GM12878 (cell line): ENCODE measurements around the gene PCSK5. TPM values are rescaled to one million over a fixed set of nuclear protein-coding genes. Genes with fewer than 3 reads are reported as not detected.

Source experiments
- ATAC-seq: fragments of 200-7000 bp; cut with Tn5 transposase; 3 replicates; pipeline ENCODE4 v1.9.1; 2020; ENCODE audit warnings: mild to moderate bottlenecking, moderate library complexity
- BruUV-seq: library from RNA; stranded (reverse); fragments of 400-500 nt; replicated peaks from 2 replicates; lab custom pipeline; 2021; lab: Mats Ljungman, UMichigan
- CTCF ChIA-PET: fragments of 300-600 bp; sonication (Branson Sonifier 250); formaldehyde crosslinking; extraction: SDS; loops from one replicate; lab custom pipeline; 2021; ENCODE audit warnings: inconsistent platforms; lab: Yijun Ruan, JAX
- POLR2A ChIA-PET: fragments of 350-600 bp; formaldehyde crosslinking; extraction: SDS; loops from one replicate; lab custom pipeline; 2021; ENCODE audit warnings: inconsistent platforms; lab: Charles Lee
- RAD21 ChIA-PET: fragments of 300-600 bp; sonication (Branson Sonifier 250); formaldehyde crosslinking; loops from one replicate; lab custom pipeline; 2023; ENCODE audit warnings: antibody characterized with exemption; ENCODE audit not compliant: unreplicated experiment; lab: Charles Lee
- SMC1A ChIA-PET: fragments of 300-600 bp; sonication (Branson Sonifier 250); formaldehyde crosslinking; loops from one replicate; lab custom pipeline; 2023; ENCODE audit not compliant: unreplicated experiment, uncharacterized antibody; lab: Charles Lee
- DNase-seq: peaks from one replicate; pipeline ENCODE4 v3.0.0-alpha.2; 2011; ENCODE audit warnings: low read depth, low spot score
- FAIRE-seq: peaks from 3 replicates; lab custom pipeline; 2011; peaks lifted over from hg19 to GRCh38; lab: Jason Lieb, UNC
- H2AFZ ChIP-seq: 2 replicates; pipeline ENCODE4 v1.6.0; 2011; ENCODE audit warnings: low read depth, low read length, control low read depth; ENCODE audit not compliant: control insufficient read depth
- H3K27ac ChIP-seq: 2 replicates; pipeline ENCODE4 v1.5.1; 2011; ENCODE audit warnings: control low read depth; ENCODE audit not compliant: control insufficient read depth, insufficient read depth
- H3K27me3 ChIP-seq, 2 experiments: replicated peaks in 1 of 2; 2 replicates each; pipeline versions ENCODE4 v1.6.0 to v1.6.1; 2011; ENCODE audit warnings: low read length in 1 of 2; ENCODE audit not compliant: control insufficient read depth in 2 of 2, insufficient read depth in 2 of 2
- H3K36me3 ChIP-seq, 2 experiments: 2 replicates each; pipeline ENCODE4 v1.5.1; 2011; ENCODE audit warnings: low read length in 1 of 2; ENCODE audit not compliant: control insufficient read depth in 2 of 2, insufficient read depth in 2 of 2
- H3K4me1 ChIP-seq: 2 replicates; pipeline ENCODE4 v1.6.1; 2011; ENCODE audit warnings: mild to moderate bottlenecking, low read length, moderate library complexity, mixed read lengths; ENCODE audit not compliant: control insufficient read depth, insufficient read depth
- H3K4me2 ChIP-seq: 2 replicates; pipeline ENCODE4 v1.6.0; 2011; ENCODE audit warnings: control low read depth; ENCODE audit not compliant: control insufficient read depth, insufficient read depth
- H3K4me3 ChIP-seq: fragments of 200-600 bp; sonication (generic); 2 replicates; pipeline ENCODE4 v1.5.1; 2016
- H3K79me2 ChIP-seq: 2 replicates; pipeline ENCODE4 v1.6.0; 2011; ENCODE audit warnings: low read length; ENCODE audit not compliant: control insufficient read depth, insufficient read depth
- H3K9ac ChIP-seq: 2 replicates; pipeline ENCODE4 v1.8.0; 2011; ENCODE audit warnings: low read length, control low read depth, mixed read lengths; ENCODE audit not compliant: control insufficient read depth, insufficient read depth
- H3K9me3 ChIP-seq: replicated peaks from 3 replicates; pipeline ENCODE4 v1.5.1; 2011; ENCODE audit warnings: mild to moderate bottlenecking, low read length; ENCODE audit not compliant: control insufficient read depth, insufficient read depth
- H4K20me1 ChIP-seq: 2 replicates; pipeline ENCODE4 v1.6.0; 2011; ENCODE audit not compliant: control insufficient read depth, insufficient read depth
- GATAD2B ChIP-seq: fragments of 450-650 bp; conservative IDR thresholded peaks from 2 replicates; pipeline ENCODE4 v1.6.1; 2017; ENCODE audit warnings: low read depth, mild to moderate bottlenecking, moderate library complexity
- NR2C2 ChIP-seq: IDR thresholded peaks from 2 replicates; pipeline ENCODE4 v1.6.1; 2011; ENCODE audit warnings: borderline replicate concordance, low read depth; ENCODE audit not compliant: control insufficient read depth, insufficient read length
- RFX5 ChIP-seq: IDR thresholded peaks from 2 replicates; pipeline ENCODE4 v1.6.1; 2011; ENCODE audit warnings: low read depth, low read length, improper control_type of control experiment
- SMAD5 ChIP-seq: IDR thresholded peaks from 2 replicates; pipeline ENCODE4 v1.6.1; 2016; ENCODE audit warnings: antibody characterized with exemption, low read depth
- SRF ChIP-seq, 2 experiments: IDR thresholded peaks; 2 replicates each; pipeline ENCODE4 v1.6.1; 2011; ENCODE audit warnings: low read depth in 2 of 2, low read length in 2 of 2, mild to moderate bottlenecking in 1 of 2, moderate library complexity in 1 of 2
- TCF12 ChIP-seq: IDR thresholded peaks from 2 replicates; pipeline ENCODE4 v1.6.1; 2011; ENCODE audit warnings: low read depth, mild to moderate bottlenecking, low read length
- WGBS: methylation state at CpG from one replicate; pipeline ENCODE4 v1.1.6; 2016; ENCODE audit warnings: low lambda C conversion rate; ENCODE audit not compliant: insufficient replicate concordance, insufficient coverage; ENCODE audit errors: missing lambda C conversion rate; 5-methylcytosine and 5-hydroxymethylcytosine counted together
- in situ Hi-C: fragments of 300-500 bp; cut with MboI; formaldehyde crosslinking; loops from 9 replicates; pipeline ENCODE4 v1.14.3; 2018; ENCODE audit warnings: mixed read lengths
- intact Hi-C: fragments of 100-400 bp; cut with micrococcal nuclease; formaldehyde crosslinking; loops from one replicate; pipeline ENCODE4 v1.14.2; 2022; ENCODE audit not compliant: unreplicated experiment
- polyA plus RNA-seq, 11 experiments: library from polyadenylated mRNA; depleted of rRNA in 4 of 11; unstranded in 6 of 11; stranded (reverse) in 5 of 11; fragments of >200 nt; fragmentation: Nextera tagmentation in 4 of 11; fragmentation: Illumina TruSeq in 1 of 11; extraction: Ambion mirVana in 4 of 11; extraction: Trizol in 1 of 11; gene quantifications; 1 replicate in 1 of 11; 2 replicates in 10 of 11; pipeline versions ENCODE4 v1.2.1 to v1.2.3, GENCODE V29; 2011 to 2016; ENCODE audit warnings: inconsistent platforms in 2 of 11, missing spikeins in 2 of 11, low read depth in 1 of 11
- total RNA-seq, 4 experiments: library from RNA; depleted of rRNA in 3 of 4; stranded (reverse); fragments of >200 nt in 3 of 4; fragmentation: Illumina TruSeq in 1 of 4; extraction: Trizol in 1 of 4; gene quantifications; 2 replicates each; pipeline versions ENCODE4 v1.2.1 to v1.2.3, GENCODE V29; 2013 to 2021
- TF ChIP-seq, protein P1 (sequence below): IDR thresholded peaks from 2 replicates; pipeline ENCODE4 v1.6.1; 2012; ENCODE audit warnings: low read length, inconsistent platforms
- TF ChIP-seq, protein P2 (sequence below): fragments of 450-650 bp; IDR thresholded peaks from 2 replicates; pipeline ENCODE4 v1.6.1; 2017; ENCODE audit warnings: low read depth, mild to moderate bottlenecking, moderate library complexity

The PCSK5 gene
- total and polyA plus RNA-seq, 10 of the 15 experiments (the other 5 are each of a cell fraction or from before 2014, with no cell fraction given): 0.01 to 0.13 (median 0.04) TPM; not detected in 3

DNA sequence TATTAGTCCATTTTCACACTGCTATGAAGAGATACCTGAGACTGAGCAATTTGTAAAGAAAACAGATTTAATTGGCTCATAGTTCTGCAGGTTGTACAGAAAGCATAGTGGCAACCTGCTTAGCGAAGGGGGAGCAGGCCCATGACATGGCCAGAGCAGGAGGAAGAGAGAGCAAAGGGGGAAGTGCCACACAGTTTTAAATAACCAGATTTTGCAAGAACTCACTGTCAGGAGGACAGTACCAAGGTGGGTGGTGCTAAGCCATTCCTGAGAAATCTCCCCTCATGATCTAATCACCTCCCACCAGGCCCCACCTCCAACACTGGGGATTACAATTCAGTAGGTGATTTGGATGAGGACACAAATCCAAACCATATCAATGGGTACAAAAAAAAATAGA, 16.8 kb upstream of the PCSK5 start:
- no TSS peak for BruUV-seq
- no peak for FAIRE-seq

More for the DNA sequence above, 16.8 kb upstream of the PCSK5 start:
- in situ Hi-C loops: no loop called here
- Histone ChIP-seq H3K4me2 (no peak overlapping the region), H3K27ac (no peak overlapping the region), H3K79me2 (no peaks in the 10 kb centered on the region), H3K36me3 (no peaks in the 10 kb centered on the region), H3K4me1 (no peaks in the 10 kb centered on the region), H3K9ac (no peak overlapping the region), H2AFZ (no peak overlapping the region), H3K9me3 (no peaks in the 10 kb centered on the region), H4K20me1 (no peaks in the 10 kb centered on the region), H3K27me3 (no peaks in the 10 kb centered on the region), H3K4me3 (no peak overlapping the region)
- ATAC-seq (no peak), DNase-seq (no peak)
- CTCF ChIA-PET: no interaction called here
- SMC1A ChIA-PET: no interaction called here
- intact Hi-C loops: no loop called here
- no peak for TF ChIP-seq RFX5
- no peak for TF ChIP-seq GATAD2B
- TF ChIP-seq NR2C2: no peak
- no peak for TF ChIP-seq SRF (IDR thresholded peaks at IDR 0.05; ENCODE audit: low read depth in 2 of 2, low read length in 2 of 2)
- no peak for TF ChIP-seq TCF12
- TF ChIP-seq, protein P1, sequence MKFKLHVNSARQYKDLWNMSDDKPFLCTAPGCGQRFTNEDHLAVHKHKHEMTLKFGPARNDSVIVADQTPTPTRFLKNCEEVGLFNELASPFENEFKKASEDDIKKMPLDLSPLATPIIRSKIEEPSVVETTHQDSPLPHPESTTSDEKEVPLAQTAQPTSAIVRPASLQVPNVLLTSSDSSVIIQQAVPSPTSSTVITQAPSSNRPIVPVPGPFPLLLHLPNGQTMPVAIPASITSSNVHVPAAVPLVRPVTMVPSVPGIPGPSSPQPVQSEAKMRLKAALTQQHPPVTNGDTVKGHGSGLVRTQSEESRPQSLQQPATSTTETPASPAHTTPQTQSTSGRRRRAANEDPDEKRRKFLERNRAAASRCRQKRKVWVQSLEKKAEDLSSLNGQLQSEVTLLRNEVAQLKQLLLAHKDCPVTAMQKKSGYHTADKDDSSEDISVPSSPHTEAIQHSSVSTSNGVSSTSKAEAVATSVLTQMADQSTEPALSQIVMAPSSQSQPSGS: no peak
- TF ChIP-seq, protein P2, sequence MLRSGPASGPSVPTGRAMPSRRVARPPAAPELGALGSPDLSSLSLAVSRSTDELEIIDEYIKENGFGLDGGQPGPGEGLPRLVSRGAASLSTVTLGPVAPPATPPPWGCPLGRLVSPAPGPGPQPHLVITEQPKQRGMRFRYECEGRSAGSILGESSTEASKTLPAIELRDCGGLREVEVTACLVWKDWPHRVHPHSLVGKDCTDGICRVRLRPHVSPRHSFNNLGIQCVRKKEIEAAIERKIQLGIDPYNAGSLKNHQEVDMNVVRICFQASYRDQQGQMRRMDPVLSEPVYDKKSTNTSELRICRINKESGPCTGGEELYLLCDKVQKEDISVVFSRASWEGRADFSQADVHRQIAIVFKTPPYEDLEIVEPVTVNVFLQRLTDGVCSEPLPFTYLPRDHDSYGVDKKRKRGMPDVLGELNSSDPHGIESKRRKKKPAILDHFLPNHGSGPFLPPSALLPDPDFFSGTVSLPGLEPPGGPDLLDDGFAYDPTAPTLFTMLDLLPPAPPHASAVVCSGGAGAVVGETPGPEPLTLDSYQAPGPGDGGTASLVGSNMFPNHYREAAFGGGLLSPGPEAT: no peak
- TF ChIP-seq SMAD5: no peak
- 0% methylated on average over 1 of the region's 1 CpG for WGBS
- RAD21 ChIA-PET: no interaction called here
- POLR2A ChIA-PET: no interaction called here
